ENCODE data around the gene HTR5A.

HTR5A gene

GRCh38 chr7:155123413-155123812, 53.3 kb downstream of the HTR5A start:
- no peaks in the 10 kb centered on the region for H3K9me3 ChIP-seq (ENCODE audit: control insufficient read depth, low read length)
- no peaks in the 10 kb centered on the region for H3K27me3 ChIP-seq (ENCODE audit: control insufficient read depth, insufficient read depth, low read length)
- H3K9ac ChIP-seq (ENCODE audit: low read length), result no peak overlapping the region
- no peak overlapping the region for H3K4me3 ChIP-seq (ENCODE audit: low read length)
- H3K4me1 ChIP-seq (ENCODE audit: control insufficient read depth, insufficient read depth, low read length), result no peaks in the 10 kb centered on the region
- H3K36me3 ChIP-seq (ENCODE audit: control insufficient read depth, insufficient read depth, low read length), result no peaks in the 10 kb centered on the region

GRCh38 chr7:155124706-155125105, 54.6 kb downstream of the HTR5A start:
- Histone ChIP-seq H3K4me3 (ENCODE audit: low read length) (no peak overlapping the region), H3K27me3 (ENCODE audit: control insufficient read depth, insufficient read depth, low read length) (no peaks in the 10 kb centered on the region), H3K36me3 (ENCODE audit: control insufficient read depth, insufficient read depth, low read length) (no peaks in the 10 kb centered on the region), H3K9ac (ENCODE audit: low read length) (no peak overlapping the region), H3K9me3 (ENCODE audit: control insufficient read depth, low read length) (no peaks in the 10 kb centered on the region), H3K4me1 (ENCODE audit: control insufficient read depth, insufficient read depth, low read length) (no peaks in the 10 kb centered on the region)

- Histone ChIP-seq H3K36me3 (ENCODE audit: control insufficient read depth, insufficient read depth, low read length) (no peaks in the 10 kb centered on the region), H3K4me1 (ENCODE audit: control insufficient read depth, insufficient read depth, low read length) (no peaks in the 10 kb centered on the region), H3K4me3 (ENCODE audit: low read length) (no peak overlapping the region), H3K27me3 (ENCODE audit: control insufficient read depth, insufficient read depth, low read length) (no peaks in the 10 kb centered on the region), H3K9ac (ENCODE audit: low read length) (no peak overlapping the region), H3K9me3 (ENCODE audit: control insufficient read depth, low read length) (no peaks in the 10 kb centered on the region)
Measured at GRCh38 chr7:155129186-155129585, 59.1 kb downstream of the HTR5A start.

GRCh38 chr7:155129789-155130188, 59.7 kb downstream of the HTR5A start:
- Histone ChIP-seq H3K9ac (ENCODE audit: low read length) (no peak overlapping the region), H3K4me3 (ENCODE audit: low read length) (no peak overlapping the region), H3K36me3 (ENCODE audit: control insufficient read depth, insufficient read depth, low read length) (no peaks in the 10 kb centered on the region), H3K4me1 (ENCODE audit: control insufficient read depth, insufficient read depth, low read length) (no peaks in the 10 kb centered on the region), H3K27me3 (ENCODE audit: control insufficient read depth, insufficient read depth, low read length) (no peaks in the 10 kb centered on the region), H3K9me3 (ENCODE audit: control insufficient read depth, low read length) (no peaks in the 10 kb centered on the region)

- Histone ChIP-seq H3K36me3 (ENCODE audit: control insufficient read depth, insufficient read depth, low read length) (no peaks in the 10 kb centered on the region), H3K4me3 (ENCODE audit: low read length) (no peak overlapping the region), H3K9me3 (ENCODE audit: control insufficient read depth, low read length) (no peaks in the 10 kb centered on the region), H3K27me3 (ENCODE audit: control insufficient read depth, insufficient read depth, low read length) (no peaks in the 10 kb centered on the region), H3K9ac (ENCODE audit: low read length) (no peak overlapping the region), H3K4me1 (ENCODE audit: control insufficient read depth, insufficient read depth, low read length) (no peaks in the 10 kb centered on the region)
Measured at GRCh38 chr7:155130493-155130892, 60.4 kb downstream of the HTR5A start.

GRCh38 chr7:155131090-155131489, 61.0 kb downstream of the HTR5A start:
- Histone ChIP-seq H3K4me3 (ENCODE audit: low read length) (no peak overlapping the region), H3K36me3 (ENCODE audit: control insufficient read depth, insufficient read depth, low read length) (no peaks in the 10 kb centered on the region), H3K9ac (ENCODE audit: low read length) (no peak overlapping the region), H3K27me3 (ENCODE audit: control insufficient read depth, insufficient read depth, low read length) (no peaks in the 10 kb centered on the region), H3K9me3 (ENCODE audit: control insufficient read depth, low read length) (no peaks in the 10 kb centered on the region), H3K4me1 (ENCODE audit: control insufficient read depth, insufficient read depth, low read length) (no peaks in the 10 kb centered on the region)

- no peaks in the 10 kb centered on the region for H3K27me3 ChIP-seq (ENCODE audit: control insufficient read depth, insufficient read depth, low read length)
Measured at GRCh38 chr7:155132431-155132830, 62.3 kb downstream of the HTR5A start.

GRCh38 chr7:155136619-155137243, 66.6 kb downstream of the HTR5A start:
- Histone ChIP-seq H3K4me1 (ENCODE audit: control insufficient read depth, insufficient read depth, low read length) (no peaks in the 10 kb centered on the region), H3K9me3 (ENCODE audit: control insufficient read depth, low read length) (no peaks in the 10 kb centered on the region), H3K9ac (ENCODE audit: low read length) (no peak overlapping the region), H3K4me3 (ENCODE audit: low read length) (no peak overlapping the region), H3K27me3 (ENCODE audit: control insufficient read depth, insufficient read depth, low read length) (no peaks in the 10 kb centered on the region), H3K36me3 (ENCODE audit: control insufficient read depth, insufficient read depth, low read length) (no peaks in the 10 kb centered on the region)

More at GRCh38 chr7:155132431-155132830, 62.3 kb downstream of the HTR5A start:
- H3K36me3 ChIP-seq (ENCODE audit: control insufficient read depth, insufficient read depth, low read length), result no peaks in the 10 kb centered on the region
- no peaks in the 10 kb centered on the region for H3K4me1 ChIP-seq (ENCODE audit: control insufficient read depth, insufficient read depth, low read length)
- H3K9ac ChIP-seq (ENCODE audit: low read length), result no peak overlapping the region
- H3K9me3 ChIP-seq (ENCODE audit: control insufficient read depth, low read length), result no peaks in the 10 kb centered on the region
- H3K4me3 ChIP-seq (ENCODE audit: low read length), result no peak overlapping the region

All from mucosa of stomach (tissue), 1 donor.